ENCODE data around the gene TBX1. TPM values are rescaled to one million over a fixed set of nuclear protein-coding genes. Genes with fewer than 3 reads are reported as not detected.
A peak's percentile ranks its signal among the peaks of the same experiment; 100 is the strongest.

TBX1 gene
- total and polyA plus RNA-seq, 2 of the 8 experiments (the other 6 are each of a cell fraction or from before 2014, with no cell fraction given) = 0.28 TPM; not detected in 1

DNA sequence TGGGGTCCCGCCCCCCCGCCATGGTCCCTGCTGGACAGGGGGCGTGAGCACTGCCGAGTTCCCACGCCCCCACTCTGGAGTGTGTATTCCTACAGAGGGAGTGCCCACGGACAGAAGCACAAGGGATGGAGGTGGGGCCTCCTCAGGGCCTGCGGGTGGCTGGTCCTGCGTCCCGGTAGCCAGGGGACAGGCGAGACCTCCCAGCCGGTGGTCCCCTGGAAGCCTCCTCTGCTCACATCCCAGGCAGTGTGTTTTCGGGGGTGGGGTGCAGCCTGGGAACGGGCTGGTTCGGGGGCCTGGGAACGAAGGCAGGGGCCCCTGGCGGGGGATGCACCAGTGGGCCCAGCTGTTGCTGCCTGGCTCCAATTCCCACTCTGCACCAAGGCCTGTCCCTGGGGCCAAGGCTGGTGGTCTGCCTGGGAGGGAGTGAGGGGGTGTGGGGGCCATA lies 21.1 kb upstream of the TBX1 start:
- no peaks in the 10 kb centered on the region for H3K23me2 ChIP-seq (ENCODE audit: low read depth, low read length)
- no peak for DNase-seq (ENCODE audit: low read depth in 1 of 2, low spot score in 2 of 2)
- POLR2A ChIA-PET (ENCODE audit: partially characterized antibody) = no interaction called here
- no peak overlapping the region for H3K56ac ChIP-seq (replicated peaks; ENCODE audit: insufficient read length, low read depth, low read length)
- no peaks in the 10 kb centered on the region for H3K9me3 ChIP-seq (ENCODE audit: insufficient read depth in 2 of 2, low read depth in 1 of 2, low read length in 1 of 2)
- no peak overlapping the region for H3K18ac ChIP-seq (ENCODE audit: extremely low read depth, low read length)
- no peaks in the 10 kb centered on the region for H3K79me1 ChIP-seq (ENCODE audit: low read depth, low read length)
- 84% methylated on average over 14 of the region's 16 CpGs; no CpG with 5 or more reads in 1 of the 2 experiments for WGBS, 2 experiments (ENCODE audit: extremely low coverage in 1 of 2, insufficient coverage in 1 of 2, insufficient read length in 1 of 2, insufficient replicate concordance in 2 of 2, low coverage in 1 of 2, low lambda C conversion rate in 2 of 2, missing lambda C conversion rate in 1 of 2)
- H2AFZ ChIP-seq (ENCODE audit: low read length) = no peak overlapping the region
- no peak overlapping the region for H3K9ac ChIP-seq (replicated peaks in 1 of 4; ENCODE audit: extremely low read depth in 1 of 4, low read depth in 3 of 4, low read length in 3 of 4)
- no peak overlapping the region for H3K4me2 ChIP-seq (ENCODE audit: insufficient read depth in 1 of 2, low read depth in 2 of 2, low read length in 2 of 2)
- H2BK5ac ChIP-seq (ENCODE audit: low read depth, low read length) = no peak overlapping the region
- H4K20me1 ChIP-seq (replicated peaks in 1 of 2; ENCODE audit: control insufficient read depth in 1 of 2, insufficient read depth in 2 of 2, low read length in 2 of 2) = peaks cover 0 to 1% of the 10 kb centered on the region in 2 experiments
- no peak overlapping the region for H2BK15ac ChIP-seq (ENCODE audit: low read length)
- peak overlapping the region; percentile 28; the same call in 1 of the 2 replicates for H4K8ac ChIP-seq (ENCODE audit: extremely low read depth, insufficient read depth, low read length)
- no peak overlapping the region for H3K14ac ChIP-seq (ENCODE audit: insufficient read length)
- H3K4me3 ChIP-seq (ENCODE audit: extremely low read depth in 1 of 4, insufficient read depth in 2 of 4, low read depth in 3 of 4, low read length in 4 of 4) = no peak overlapping the region
- CTCF ChIA-PET (ENCODE audit: partially characterized antibody) = interaction anchor here (0.6 to 5.0 kb wide), 5 partner anchors 9 to 172 kb away, joined by 3 to 43 read pairs (median 6); partner anchors contain the start of gene GP1BB
- no peaks in the 10 kb centered on the region for H3K36me3 ChIP-seq (ENCODE audit: control insufficient read depth in 2 of 4, insufficient read depth in 4 of 4, low read length in 3 of 4)
- no peak overlapping the region for H2AK5ac ChIP-seq (ENCODE audit: low read depth, low read length)
- no peak overlapping the region for H3K4ac ChIP-seq (replicated peaks; ENCODE audit: insufficient read length, low read depth, low read length)
- no peak overlapping the region for H4K91ac ChIP-seq (replicated peaks; ENCODE audit: insufficient read length, low read length)
- TF ChIP-seq TBP (IDR thresholded peaks at IDR 0.05; ENCODE audit: low read depth, low read length) = no peak
- no peak for TF ChIP-seq KDM1A (IDR thresholded peaks at IDR 0.05; ENCODE audit: borderline replicate concordance, low read length)
- TF ChIP-seq, protein P1, sequence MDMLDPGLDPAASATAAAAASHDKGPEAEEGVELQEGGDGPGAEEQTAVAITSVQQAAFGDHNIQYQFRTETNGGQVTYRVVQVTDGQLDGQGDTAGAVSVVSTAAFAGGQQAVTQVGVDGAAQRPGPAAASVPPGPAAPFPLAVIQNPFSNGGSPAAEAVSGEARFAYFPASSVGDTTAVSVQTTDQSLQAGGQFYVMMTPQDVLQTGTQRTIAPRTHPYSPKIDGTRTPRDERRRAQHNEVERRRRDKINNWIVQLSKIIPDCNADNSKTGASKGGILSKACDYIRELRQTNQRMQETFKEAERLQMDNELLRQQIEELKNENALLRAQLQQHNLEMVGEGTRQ (IDR thresholded peaks at IDR 0.05; ENCODE audit: low read length) = no peak
- no peak for TF ChIP-seq KDM4A (IDR thresholded peaks at IDR 0.05; ENCODE audit: low read depth, low read length, severe bottlenecking)
- TF ChIP-seq TAF1 (IDR thresholded peaks at IDR 0.05; ENCODE audit: low read depth, low read length) = no peak
- no peak for TF ChIP-seq MAFK (IDR thresholded peaks at IDR 0.05; ENCODE audit: low read depth, low read length)
- no peak overlapping the region for H2BK12ac ChIP-seq (ENCODE audit: low read depth, low read length)
- H2BK20ac ChIP-seq (ENCODE audit: low read length) = no peak overlapping the region
- no peak overlapping the region for H2BK120ac ChIP-seq (replicated peaks; ENCODE audit: low read depth, low read length)
- no peaks in the 10 kb centered on the region for H3K79me2 ChIP-seq (ENCODE audit: control insufficient read depth in 1 of 2, insufficient read depth in 2 of 2, low read length in 2 of 2)
- FAIRE-seq = no peak
- no peak overlapping the region for H3K23ac ChIP-seq (ENCODE audit: insufficient read length)
- H3K27me3 ChIP-seq (replicated peaks in 1 of 4; ENCODE audit: control insufficient read depth in 3 of 4, extremely low read depth in 1 of 4, insufficient read depth in 3 of 4, low read length in 3 of 4) = no peaks in the 10 kb centered on the region; a peak in 1 of 7 replicates
- H4K5ac ChIP-seq (ENCODE audit: insufficient read length, low read depth, low read length) = no peak overlapping the region
- H3K27ac ChIP-seq (ENCODE audit: low read depth, low read length) = no peak overlapping the region
- H3K4me1 ChIP-seq (replicated peaks in 1 of 4; ENCODE audit: control insufficient read depth in 3 of 4, insufficient read depth in 4 of 4, low read length in 3 of 4) = peaks cover 0 to 12% (median 6%) of the 10 kb centered on the region in 4 experiments; a peak in 5 of 7 replicates
